Subcutaneous abdominal adipose tissue (tissue), 5 donors: ENCODE results near the gene ZNF516.

Source experiments
- H3K27ac ChIP-seq: one replicate; pipeline ENCODE4 v1.7.0; 2013; ENCODE audit warnings: low read depth, mild to moderate bottlenecking, inconsistent platforms, low read length, moderate library complexity
- H3K27me3 ChIP-seq, 5 donors: one replicate each; pipeline ENCODE4 v1.7.0; 2013; ENCODE audit warnings: low read length in 5 of 5, inconsistent platforms in 1 of 5; ENCODE audit not compliant: control insufficient read depth in 5 of 5, insufficient read depth in 4 of 5
- H3K36me3 ChIP-seq, 5 donors: one replicate each; pipeline ENCODE4 v1.7.0; 2013; ENCODE audit warnings: low read length in 5 of 5; ENCODE audit not compliant: control insufficient read depth in 5 of 5, insufficient read depth in 5 of 5
- H3K4me1 ChIP-seq, 5 donors: one replicate each; pipeline ENCODE4 v1.7.0; 2013; ENCODE audit warnings: low read length in 5 of 5, mild to moderate bottlenecking in 3 of 5, moderate library complexity in 1 of 5; ENCODE audit not compliant: control insufficient read depth in 5 of 5, insufficient read depth in 5 of 5
- H3K4me3 ChIP-seq, 5 donors: one replicate each; pipeline ENCODE4 v1.7.0; 2013; ENCODE audit warnings: low read length in 5 of 5, low read depth in 1 of 5
- H3K9ac ChIP-seq, 5 donors: one replicate each; pipeline ENCODE4 v1.7.0; 2013; ENCODE audit warnings: low read length in 5 of 5, mild to moderate bottlenecking in 4 of 5, moderate library complexity in 3 of 5
- H3K9me3 ChIP-seq, 5 donors: one replicate each; pipeline ENCODE4 v1.7.0; 2013; ENCODE audit warnings: low read length in 5 of 5; ENCODE audit not compliant: control insufficient read depth in 5 of 5
- donor health status: healthy.
- donor health status: healthy.
- donor health status: healthy.
- donor health status: healthy.
- donor health status: healthy.

The ZNF516 gene

GRCh38 chr18:76386886-76387285 lies 108.2 kb downstream of the ZNF516 start:
- peaks cover 0 to 16% (median 8%) of the 10 kb centered on the region in 5 donors for H3K4me1 ChIP-seq
- H3K36me3 ChIP-seq: no peaks in the 10 kb centered on the region
- H3K9ac ChIP-seq: no peak overlapping the region
- peaks cover 0 to 3% (median 0%) of the 10 kb centered on the region in 5 donors for H3K9me3 ChIP-seq
- H3K4me3 ChIP-seq: no peak overlapping the region
- H3K27me3 ChIP-seq: no peaks in the 10 kb centered on the region
- H3K27ac ChIP-seq: no peak overlapping the region

GRCh38 chr18:76386071-76386470 lies 109.0 kb downstream of the ZNF516 start:
- no peaks in the 10 kb centered on the region for H3K27me3 ChIP-seq
- peaks cover 0 to 16% (median 8%) of the 10 kb centered on the region in 5 donors for H3K4me1 ChIP-seq
- H3K27ac ChIP-seq: no peak overlapping the region
- H3K9ac ChIP-seq: no peak overlapping the region
- no peaks in the 10 kb centered on the region for H3K36me3 ChIP-seq
- no peak overlapping the region for H3K4me3 ChIP-seq
- H3K9me3 ChIP-seq: peaks cover 0 to 3% (median 0%) of the 10 kb centered on the region in 5 donors

- Histone ChIP-seq H3K36me3 (no peaks in the 10 kb centered on the region), H3K27me3 (no peaks in the 10 kb centered on the region), H3K27ac (no peak overlapping the region)
Observed at GRCh38 chr18:76385681-76385975, 109.4 kb downstream of the ZNF516 start.

DNA sequence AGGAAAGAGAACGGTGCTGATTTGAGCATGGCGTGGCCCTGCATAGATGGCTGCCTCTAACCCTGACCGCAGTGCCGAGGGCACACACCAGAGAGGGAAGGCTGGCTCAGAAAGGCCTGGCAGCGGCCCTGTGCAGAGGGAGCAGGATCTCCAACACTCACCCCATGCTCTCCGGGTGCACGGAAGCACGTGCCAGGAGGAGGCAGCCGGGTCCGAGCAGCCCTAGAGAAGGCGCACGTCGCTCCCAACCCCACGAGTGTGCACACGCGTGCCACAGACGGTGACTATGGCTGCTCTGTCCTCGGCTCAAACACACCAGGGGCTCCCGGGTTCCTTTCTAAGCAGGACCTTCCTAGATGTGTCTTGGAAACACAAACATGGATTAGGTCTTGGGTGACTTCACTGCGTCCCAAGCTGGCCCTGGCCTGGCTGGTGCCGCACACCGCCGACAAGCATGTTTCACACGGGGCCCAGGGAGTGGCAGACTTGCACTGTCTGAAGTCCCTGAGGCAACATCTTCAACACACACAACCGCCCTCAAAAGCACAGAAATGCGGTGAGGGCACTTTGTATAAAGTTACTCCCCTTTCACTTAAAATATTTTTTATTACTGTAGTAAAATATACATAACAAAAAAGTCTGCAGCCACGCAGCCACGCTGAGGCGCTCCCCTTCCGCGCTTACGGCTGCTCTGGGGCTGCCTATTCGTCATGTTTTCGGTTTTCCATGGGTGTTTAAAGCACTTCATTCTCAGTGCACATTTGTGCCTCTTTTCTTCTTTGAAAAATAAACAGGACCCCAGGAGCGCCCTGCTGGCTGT lies 110.0 kb downstream of the ZNF516 start:
- no peak overlapping the region for H3K9ac ChIP-seq
- H3K4me1 ChIP-seq: peaks cover 0 to 10% (median 8%) of the 10 kb centered on the region in 5 donors
- no peak overlapping the region for H3K4me3 ChIP-seq
- peaks cover 0 to 2% (median 1%) of the 10 kb centered on the region in 5 donors for H3K36me3 ChIP-seq
- peaks cover 0 to 3% (median 0%) of the 10 kb centered on the region in 5 donors for H3K9me3 ChIP-seq
- H3K27ac ChIP-seq: no peak overlapping the region
- no peaks in the 10 kb centered on the region for H3K27me3 ChIP-seq

More at GRCh38 chr18:76385681-76385975, 109.4 kb downstream of the ZNF516 start:
- H3K9me3 ChIP-seq: peaks cover 0 to 3% (median 0%) of the 10 kb centered on the region in 5 donors
- peaks cover 0 to 15% (median 8%) of the 10 kb centered on the region in 5 donors for H3K4me1 ChIP-seq
- no peak overlapping the region for H3K4me3 ChIP-seq
- H3K9ac ChIP-seq: no peak overlapping the region

DNA sequence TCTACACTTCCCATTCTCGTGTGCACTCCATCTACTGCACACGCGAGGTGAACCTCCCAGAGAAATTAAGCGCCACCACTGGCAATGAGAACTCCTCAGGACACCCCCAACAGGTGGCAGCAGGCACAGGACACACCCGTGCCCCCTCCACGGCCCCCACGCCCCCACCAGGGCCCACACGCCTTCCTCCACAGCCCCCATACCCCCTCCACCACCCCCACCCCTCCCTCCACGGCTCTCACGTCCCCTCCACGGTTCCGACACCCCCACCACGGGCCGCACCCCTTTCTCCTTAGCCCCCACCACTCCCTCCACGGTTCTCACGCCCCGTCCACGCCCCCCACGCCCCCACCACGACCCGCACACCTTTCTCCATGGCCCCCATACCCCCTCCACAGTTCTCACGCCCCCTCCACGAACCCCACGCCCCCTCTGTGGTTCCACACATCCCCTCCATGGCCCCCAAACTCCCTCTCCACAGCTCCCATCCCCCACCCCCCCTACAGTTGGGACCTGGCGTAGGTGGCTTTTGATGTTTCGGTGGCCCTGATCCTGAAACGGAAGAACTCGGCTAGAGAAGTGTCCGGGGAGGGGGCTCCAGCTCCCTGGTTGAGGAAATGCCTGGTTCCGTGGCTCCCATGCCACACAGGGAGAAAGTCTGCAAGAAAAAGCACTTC lies 110.8 kb downstream of the ZNF516 start:
- peaks cover 0 to 10% (median 9%) of the 10 kb centered on the region in 5 donors for H3K36me3 ChIP-seq
- peaks cover 0 to 9% (median 8%) of the 10 kb centered on the region in 5 donors for H3K4me1 ChIP-seq
- no peaks in the 10 kb centered on the region for H3K27me3 ChIP-seq
- H3K9ac ChIP-seq: no peak overlapping the region
- peaks cover 0 to 3% (median 0%) of the 10 kb centered on the region in 5 donors for H3K9me3 ChIP-seq
- H3K4me3 ChIP-seq: no peak overlapping the region
- no peak overlapping the region for H3K27ac ChIP-seq

DNA sequence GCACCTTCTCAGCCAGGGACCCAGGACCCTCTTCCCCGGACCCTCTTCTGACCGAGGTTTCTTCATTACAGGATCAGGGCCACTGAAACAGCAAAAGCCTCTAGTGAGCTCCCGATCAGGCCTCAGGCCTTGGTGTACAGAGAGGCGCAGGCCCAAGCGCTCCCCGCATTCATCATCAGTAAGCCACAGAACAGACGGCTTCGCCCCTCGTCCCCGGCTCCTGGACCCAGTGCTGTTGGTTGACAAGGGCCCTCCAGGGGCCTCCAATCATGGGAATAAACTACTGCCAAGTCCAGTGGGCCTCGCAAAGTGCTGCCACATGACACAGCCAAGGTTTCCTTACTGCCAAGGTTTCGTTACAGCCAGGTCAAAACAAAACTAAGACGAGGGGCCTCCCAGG lies 111.4 kb downstream of the ZNF516 start:
- H3K9me3 ChIP-seq: peaks cover 0 to 3% (median 0%) of the 10 kb centered on the region in 5 donors
- H3K27me3 ChIP-seq: no peaks in the 10 kb centered on the region
- H3K36me3 ChIP-seq: peaks cover 0 to 16% (median 13%) of the 10 kb centered on the region in 5 donors
- H3K27ac ChIP-seq: no peak overlapping the region
- no peak overlapping the region for H3K4me3 ChIP-seq
- H3K4me1 ChIP-seq: peaks cover 0 to 9% (median 4%) of the 10 kb centered on the region in 5 donors
- no peak overlapping the region for H3K9ac ChIP-seq

DNA sequence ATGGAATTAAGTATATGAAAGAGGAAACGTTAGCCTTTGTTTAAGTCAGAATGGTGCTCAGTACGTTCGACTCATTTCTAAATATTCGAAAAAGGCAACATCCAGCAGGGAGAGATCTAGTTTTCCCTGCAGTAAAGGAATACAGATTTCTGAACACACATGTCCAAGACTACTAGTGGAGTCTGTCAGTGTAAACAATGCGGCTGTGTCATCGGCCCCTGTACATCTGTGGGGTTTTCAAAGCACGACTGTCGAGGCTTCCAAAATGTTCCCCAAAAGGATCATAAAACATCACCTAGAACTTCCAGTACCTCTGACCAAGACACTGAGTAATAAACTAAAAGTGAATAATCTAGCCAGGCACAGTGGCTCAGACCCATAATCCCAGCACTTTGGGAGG lies 112.8 kb downstream of the ZNF516 start:
- Histone ChIP-seq H3K9ac (no peak overlapping the region), H3K4me1 (peaks cover 0 to 9% (median 0%) of the 10 kb centered on the region in 5 donors), H3K36me3 (peaks cover 0 to 23% (median 16%) of the 10 kb centered on the region in 5 donors), H3K27me3 (no peaks in the 10 kb centered on the region), H3K27ac (no peak overlapping the region), H3K9me3 (no peaks in the 10 kb centered on the region), H3K4me3 (no peak overlapping the region)

DNA sequence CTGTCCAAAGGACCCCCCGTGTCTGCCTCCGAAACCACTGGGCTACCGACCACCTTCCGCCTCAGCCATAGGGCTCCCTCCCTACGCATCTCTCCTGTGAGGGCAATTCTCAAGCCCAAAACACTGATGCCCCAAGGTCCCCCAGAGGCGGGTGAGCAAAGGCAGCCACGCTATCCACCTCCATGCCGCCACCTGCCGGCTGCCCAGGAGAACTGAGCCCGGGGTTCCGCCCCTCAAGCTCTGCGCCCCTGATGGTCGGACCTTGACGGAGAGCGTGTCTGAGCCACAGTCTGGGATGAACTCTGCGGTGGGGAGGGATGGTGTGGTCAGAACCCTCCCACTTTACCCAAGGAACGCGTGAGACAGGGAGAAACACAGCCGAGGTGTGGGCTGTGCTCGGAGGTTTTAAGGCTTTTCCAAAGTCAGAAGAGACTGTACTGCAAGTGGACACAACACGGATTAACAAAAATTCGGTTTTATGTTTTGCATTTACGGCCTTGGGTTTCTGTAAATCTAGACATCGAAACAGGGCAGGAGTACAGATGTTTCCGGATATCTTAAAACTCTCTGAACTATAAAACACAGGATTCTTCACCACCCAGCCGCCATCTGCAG lies 114.1 kb downstream of the ZNF516 start:
- no peaks in the 10 kb centered on the region for H3K9me3 ChIP-seq
- H3K27me3 ChIP-seq: no peaks in the 10 kb centered on the region
- no peak overlapping the region for H3K9ac ChIP-seq
- H3K4me3 ChIP-seq: no peak overlapping the region
- peaks cover 0 to 23% (median 16%) of the 10 kb centered on the region in 5 donors for H3K36me3 ChIP-seq
- peaks cover 0 to 9% (median 0%) of the 10 kb centered on the region in 5 donors for H3K4me1 ChIP-seq
- H3K27ac ChIP-seq: no peak overlapping the region

DNA sequence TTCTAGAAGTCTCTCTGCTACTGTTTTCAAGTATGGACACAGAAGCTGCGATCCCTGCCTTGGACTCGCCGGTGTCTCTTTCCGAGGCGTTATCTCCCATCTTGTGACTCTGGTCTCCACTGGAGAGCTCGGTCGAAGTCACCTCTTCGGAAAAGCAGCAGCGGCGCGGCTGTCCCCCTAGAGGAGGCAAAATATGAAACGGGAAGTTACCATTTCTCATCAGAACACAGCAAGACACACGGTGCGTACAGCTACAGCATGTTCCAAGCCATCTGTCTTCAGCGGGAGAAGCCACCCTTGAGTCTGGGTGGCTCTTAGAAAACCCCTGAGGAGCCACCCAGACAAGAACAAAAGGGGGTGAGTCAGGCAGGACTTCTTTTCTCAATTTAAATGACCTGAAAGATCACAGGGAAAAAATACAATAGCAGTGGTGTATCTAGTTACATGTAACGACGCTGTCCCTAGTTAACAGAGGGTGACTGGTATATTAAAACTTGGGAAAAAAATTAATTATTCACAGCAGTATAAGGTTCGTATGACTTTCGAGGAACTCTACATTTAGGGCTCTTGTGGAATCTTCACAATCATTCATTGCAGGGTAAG lies 114.8 kb downstream of the ZNF516 start:
- H3K4me3 ChIP-seq: no peak overlapping the region
- no peaks in the 10 kb centered on the region for H3K9me3 ChIP-seq
- H3K27ac ChIP-seq: no peak overlapping the region
- H3K36me3 ChIP-seq: peaks cover 0 to 23% (median 16%) of the 10 kb centered on the region in 5 donors
- H3K27me3 ChIP-seq: no peaks in the 10 kb centered on the region
- no peak overlapping the region for H3K9ac ChIP-seq
- H3K4me1 ChIP-seq: peaks cover 0 to 12% (median 0%) of the 10 kb centered on the region in 5 donors
